IPS-11a (cell line): ENCODE data around the gene SMIM43.
"Not testable (repeated sequence)": the region's sequence is repeated elsewhere in the genome, so short reads cannot be mapped to it uniquely, and the experiment has no call there.

ENCODE experiments used
- H3K4me3 ChIP-seq: one replicate; pipeline ENCODE4 v1.5.1; 2013; ENCODE audit warnings: low read depth, low read length, control low read depth

The SMIM43 gene

GRCh38 chr4:121737846-121738554 is 27.0 kb downstream of the SMIM43 start:
- no peak overlapping the region for H3K4me3 ChIP-seq

GRCh38 chr4:121736735-121737351 is 28.1 kb downstream of the SMIM43 start:
- no peak overlapping the region for H3K4me3 ChIP-seq

- H3K4me3 ChIP-seq, result no peak overlapping the region
These were observed 30.4 kb downstream of the SMIM43 start for GRCh38 chr4:121734571-121734970.

DNA sequence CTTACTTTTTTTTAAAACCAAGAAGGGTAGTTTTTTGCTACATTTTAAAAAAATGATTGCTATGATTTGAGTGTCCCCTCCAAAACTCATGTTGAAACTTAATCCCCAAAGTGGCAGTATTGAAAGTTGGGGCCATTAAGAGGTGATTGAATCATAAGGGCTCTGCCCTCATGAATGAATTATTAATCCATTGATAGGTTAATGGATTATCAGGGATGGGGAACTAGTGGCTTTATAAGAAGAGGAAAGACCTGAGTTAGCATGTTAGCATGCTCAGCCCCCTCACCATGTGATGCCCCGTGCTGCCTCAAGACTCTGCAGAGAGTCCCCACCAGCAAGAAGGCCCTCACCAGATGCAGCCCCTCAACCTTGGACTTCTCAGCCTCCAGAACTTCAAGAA is 31.0 kb downstream of the SMIM43 start:
- no peak overlapping the region for H3K4me3 ChIP-seq

GRCh38 chr4:121729753-121730152 is 35.2 kb downstream of the SMIM43 start:
- not testable (repeated sequence) for H3K4me3 ChIP-seq

- no peak overlapping the region for H3K4me3 ChIP-seq
These were observed 36.2 kb downstream of the SMIM43 start for GRCh38 chr4:121728798-121729226.

- no peak overlapping the region for H3K4me3 ChIP-seq
These were observed 36.9 kb downstream of the SMIM43 start for GRCh38 chr4:121728066-121728465.

- H3K4me3 ChIP-seq, result no peak overlapping the region
These were observed 38.2 kb downstream of the SMIM43 start for GRCh38 chr4:121726642-121727268.

- no peak overlapping the region for H3K4me3 ChIP-seq
These were observed 40.3 kb downstream of the SMIM43 start for GRCh38 chr4:121724671-121725070.

DNA sequence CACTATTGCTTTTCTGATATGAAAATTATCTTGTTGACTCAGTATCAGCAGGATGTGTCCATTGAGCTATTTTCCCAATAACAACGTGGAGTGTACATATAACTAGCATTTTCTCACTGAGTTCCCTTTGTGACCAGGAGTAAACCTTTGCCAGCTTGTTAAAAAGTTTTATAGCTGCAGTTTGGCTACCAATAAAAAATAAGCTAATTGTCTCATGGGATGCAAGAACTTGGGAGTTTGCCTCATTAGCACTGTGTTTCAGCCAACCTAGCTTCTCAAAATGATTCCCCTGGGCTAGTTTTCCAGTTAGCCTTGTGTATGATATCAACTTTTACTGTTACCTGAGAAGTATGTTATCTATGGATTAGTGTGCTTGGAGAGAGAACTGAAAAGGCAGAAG is 43.3 kb downstream of the SMIM43 start:
- no peak overlapping the region for H3K4me3 ChIP-seq

- no peak overlapping the region for H3K4me3 ChIP-seq
These were observed 44.9 kb downstream of the SMIM43 start for GRCh38 chr4:121720109-121720508.

GRCh38 chr4:121717680-121718237 is 47.2 kb downstream of the SMIM43 start:
- no peak overlapping the region for H3K4me3 ChIP-seq

DNA sequence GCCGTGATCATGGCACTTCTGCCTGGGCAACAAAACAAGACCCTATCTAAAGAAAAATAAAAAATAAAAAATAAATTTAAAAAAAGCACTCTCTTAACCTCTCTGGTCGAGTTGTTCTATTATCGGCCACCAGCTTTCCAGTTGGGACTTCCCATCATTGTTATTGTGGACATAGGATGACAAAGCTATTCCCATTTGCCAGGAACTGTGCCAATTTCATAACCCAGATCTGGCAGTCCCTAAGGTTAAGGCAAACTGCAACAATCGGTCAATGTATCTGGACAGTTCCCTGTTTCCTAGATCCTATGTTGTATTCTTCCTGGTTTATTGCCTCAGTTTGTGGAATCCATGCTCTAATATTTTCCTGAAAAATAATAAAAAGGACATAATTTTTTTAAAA is 50.4 kb downstream of the SMIM43 start:
- no peak overlapping the region for H3K4me3 ChIP-seq

DNA sequence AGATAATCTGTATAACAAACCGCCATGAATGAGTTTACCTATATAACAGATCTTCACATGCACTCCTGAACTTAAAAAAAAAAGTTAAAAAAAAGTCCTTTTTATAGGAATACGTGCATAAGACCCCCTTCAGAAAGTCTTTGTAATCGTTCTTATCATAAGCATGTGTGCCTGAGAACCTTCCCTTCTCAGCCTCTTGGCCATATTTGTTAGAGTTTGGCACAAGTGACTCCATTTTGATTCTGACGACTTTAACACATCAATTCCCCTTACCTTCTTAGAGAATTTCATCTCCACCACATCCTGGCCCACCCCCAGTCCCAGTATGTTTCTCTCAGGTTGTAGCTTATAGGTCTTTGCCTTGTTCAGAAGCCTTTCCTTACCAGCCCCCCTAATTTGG is 52.2 kb downstream of the SMIM43 start:
- no peak overlapping the region for H3K4me3 ChIP-seq

DNA sequence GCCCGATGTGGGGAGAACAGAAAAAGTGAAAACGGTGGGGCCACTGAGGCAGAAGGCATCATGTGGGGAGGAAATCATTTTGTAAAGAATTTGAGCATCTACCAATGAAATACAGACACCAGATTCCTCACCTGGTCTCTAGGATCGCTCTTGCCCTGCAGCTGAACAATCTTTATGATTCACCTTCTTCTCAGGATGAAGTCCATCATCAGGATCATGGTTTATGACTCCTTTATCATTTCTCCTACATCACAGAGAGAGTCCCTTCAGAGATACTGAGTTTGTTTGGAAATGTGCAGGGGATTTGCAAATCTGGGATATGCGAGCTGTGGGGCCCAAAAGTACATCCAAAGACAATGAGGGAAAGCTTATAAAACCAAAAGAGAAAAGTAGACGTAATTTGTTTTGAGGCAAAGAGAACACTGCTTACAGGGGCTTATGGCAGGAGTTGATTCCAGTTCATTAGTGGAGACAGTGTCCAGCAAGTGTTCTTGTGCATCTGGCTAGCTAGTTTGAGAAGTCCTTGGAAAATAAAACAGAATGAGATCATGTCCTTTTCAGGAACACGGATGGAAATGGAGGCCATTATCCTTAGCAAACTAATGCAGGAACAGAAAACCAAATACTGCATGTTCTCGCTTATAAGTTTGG is 52.8 kb downstream of the SMIM43 start:
- no peak overlapping the region for H3K4me3 ChIP-seq

GRCh38 chr4:121711263-121712000 is 53.5 kb downstream of the SMIM43 start:
- H3K4me3 ChIP-seq, result no peak overlapping the region

- H3K4me3 ChIP-seq, result no peak overlapping the region
These were observed 55.1 kb downstream of the SMIM43 start for GRCh38 chr4:121709766-121710405.
